ENCODE data around the gene CCDC157.

CCDC157 gene

GRCh38 chr22:30356449-30357235 is at the start of gene CCDC157, which contains the start of gene SF3A1:
Gene CCDC157, plus strand, starts transcription at chr22:30357007. Its CDS starts 8,994 bp downstream, at chr22:30366001.
Gene SF3A1, minus strand, starts transcription at chr22:30356894. Its CDS starts 102 bp downstream, at chr22:30356792.
- peak; percentile 66 to 85 (median 74) for DNase-seq (ENCODE audit: low read depth in 4 of 4, low spot score in 1 of 4)

- DNase-seq (ENCODE audit: low read depth in 4 of 4, low spot score in 1 of 4): no peak
These were observed 49.7 kb upstream of the CCDC157 start for GRCh38 chr22:30307041-30307574.

GRCh38 chr22:30308093-30308492 is 48.7 kb upstream of the CCDC157 start:
- DNase-seq (ENCODE audit: low read depth in 4 of 4, low spot score in 1 of 4): no peak

GRCh38 chr22:30308518-30309230 is 48.1 kb upstream of the CCDC157 start:
- no peak for DNase-seq (ENCODE audit: low read depth in 4 of 4, low spot score in 1 of 4)

DNA sequence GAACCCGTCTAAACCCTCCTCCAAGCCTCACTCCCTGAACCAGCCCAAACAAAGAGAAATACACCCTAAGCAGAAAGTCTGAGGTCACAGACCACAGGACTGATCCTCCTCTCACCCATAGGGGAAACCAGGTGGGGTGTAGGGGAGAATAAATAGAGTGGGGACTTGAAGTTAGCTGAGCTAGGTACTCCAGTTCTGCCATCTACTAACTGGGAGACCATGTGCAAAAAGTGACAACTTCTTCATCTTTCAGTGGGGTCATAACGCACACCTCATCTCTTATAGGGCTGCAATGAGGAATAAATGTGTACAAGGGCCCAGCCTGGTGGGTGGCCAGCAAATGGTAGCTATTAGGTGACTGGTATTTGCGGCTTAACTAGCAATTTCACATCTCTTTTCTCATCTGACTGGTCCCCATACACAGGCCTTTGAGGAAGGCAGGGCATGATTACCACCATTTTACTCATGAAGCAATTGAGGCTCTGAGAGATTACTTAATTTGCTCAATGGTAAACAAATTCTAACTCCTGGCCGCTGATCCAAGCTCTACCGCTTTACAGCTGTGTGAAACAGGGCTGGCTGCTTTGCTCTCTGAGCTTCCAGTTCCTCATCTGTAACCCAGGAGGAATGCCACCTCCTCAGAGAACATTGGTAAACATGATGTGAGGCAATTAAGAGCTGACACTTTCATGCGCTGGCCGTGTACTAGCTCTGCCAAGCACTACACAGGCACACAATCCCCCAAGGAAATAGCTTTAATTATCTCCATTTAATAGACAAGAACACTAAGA is 46.7 kb upstream of the CCDC157 start:
- DNase-seq (ENCODE audit: low read depth in 4 of 4, low spot score in 1 of 4): no peak

GRCh38 chr22:30310881-30311771 is 45.7 kb upstream of the CCDC157 start:
- no peak for DNase-seq (ENCODE audit: low read depth in 4 of 4, low spot score in 1 of 4)

- DNase-seq (ENCODE audit: low read depth in 4 of 4, low spot score in 1 of 4): no peak
These were observed 44.8 kb upstream of the CCDC157 start for GRCh38 chr22:30312053-30312452.

DNA sequence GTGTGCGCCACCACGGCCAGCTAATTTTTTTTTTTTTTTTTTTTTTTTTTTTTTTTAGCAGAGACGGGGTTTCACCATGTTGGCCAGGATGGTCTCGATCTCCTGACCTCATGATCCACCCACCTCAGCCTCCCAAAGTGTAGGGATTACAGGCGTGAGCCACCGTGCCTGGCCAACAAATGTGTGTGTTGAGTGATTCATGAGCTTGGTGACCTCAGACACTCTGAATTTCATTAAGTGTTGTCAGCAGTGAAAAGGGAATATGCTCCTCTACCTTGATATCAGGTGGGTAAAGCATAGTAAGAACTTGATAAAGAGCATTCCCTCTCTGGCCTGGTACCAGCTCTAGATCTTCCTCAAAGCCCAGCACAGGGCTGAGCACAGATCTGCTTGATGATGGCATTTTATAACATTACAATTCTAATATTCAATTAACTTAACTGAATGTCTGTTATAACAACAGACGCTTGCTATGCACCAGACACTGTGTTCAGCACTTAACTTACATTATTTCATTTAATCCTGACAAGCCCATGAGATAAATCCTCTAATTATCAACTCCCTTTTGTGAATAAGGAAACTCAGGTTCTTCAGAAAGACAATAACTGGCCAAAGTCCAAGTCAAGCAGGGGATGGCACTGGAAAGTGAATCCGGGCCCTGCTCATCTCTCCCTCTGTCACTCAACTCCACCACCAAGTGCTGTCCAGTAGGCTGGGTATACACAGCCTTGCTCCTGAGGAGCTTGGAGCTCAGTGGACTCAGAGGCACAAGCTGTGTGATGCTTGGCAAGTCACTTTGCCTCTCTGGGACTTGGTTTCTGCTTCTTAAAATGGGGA is 43.1 kb upstream of the CCDC157 start:
- no peak for DNase-seq (ENCODE audit: low read depth in 4 of 4, low spot score in 1 of 4)

DNA sequence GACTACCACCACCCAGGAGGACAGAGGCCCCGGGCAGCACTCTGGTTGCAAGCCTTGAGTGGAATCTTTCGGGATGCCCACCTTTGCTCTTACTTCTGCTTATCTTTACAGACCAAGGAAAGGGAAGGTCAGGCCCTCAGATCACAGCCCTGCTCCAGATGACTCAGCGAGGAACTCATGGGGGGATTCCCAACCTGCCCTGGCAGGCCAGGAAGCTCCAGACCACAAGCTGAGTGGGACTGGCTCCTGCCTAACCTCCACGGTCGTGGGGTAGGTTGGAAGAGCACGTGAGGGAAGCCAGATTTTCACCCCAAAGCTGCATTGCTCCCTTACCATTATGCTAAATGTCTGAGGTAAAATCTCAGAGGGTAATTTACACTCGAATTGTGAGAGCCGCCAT is 41.9 kb upstream of the CCDC157 start:
- no peak for DNase-seq (ENCODE audit: low read depth in 4 of 4, low spot score in 1 of 4)

DNA sequence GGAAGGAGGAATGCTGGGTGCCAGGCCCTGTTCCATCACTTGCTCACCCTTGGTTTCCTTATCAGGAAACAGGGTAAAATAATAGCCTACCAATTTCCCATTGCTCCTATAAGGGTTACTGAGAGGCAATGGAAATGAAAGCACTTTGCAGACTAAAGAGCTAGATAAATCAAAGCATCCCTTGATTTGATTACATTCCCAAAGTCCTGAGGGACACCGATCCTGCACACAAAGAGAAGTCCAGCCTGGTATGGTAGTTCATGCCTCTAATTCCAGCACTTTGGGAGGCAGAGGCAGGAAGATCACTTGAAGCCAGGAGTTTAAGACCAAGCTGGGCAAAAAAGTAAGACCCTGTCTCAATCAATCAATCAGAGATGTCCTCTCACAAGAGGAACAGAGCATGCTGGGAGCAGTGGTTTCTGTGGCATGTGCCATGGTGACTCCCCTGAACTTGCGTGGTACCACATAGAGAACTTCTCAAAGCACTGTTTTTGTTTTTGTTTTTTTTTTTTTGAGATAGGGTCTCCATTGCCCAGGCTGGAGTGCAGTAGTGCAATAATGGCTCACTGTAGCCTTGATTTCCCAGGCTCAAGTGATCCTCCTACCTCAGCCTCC is 40.7 kb upstream of the CCDC157 start:
- no peak for DNase-seq (ENCODE audit: low read depth in 4 of 4, low spot score in 1 of 4)

GRCh38 chr22:30317778-30318177 is 39.0 kb upstream of the CCDC157 start:
- DNase-seq (ENCODE audit: low read depth in 4 of 4, low spot score in 1 of 4): no peak

DNA sequence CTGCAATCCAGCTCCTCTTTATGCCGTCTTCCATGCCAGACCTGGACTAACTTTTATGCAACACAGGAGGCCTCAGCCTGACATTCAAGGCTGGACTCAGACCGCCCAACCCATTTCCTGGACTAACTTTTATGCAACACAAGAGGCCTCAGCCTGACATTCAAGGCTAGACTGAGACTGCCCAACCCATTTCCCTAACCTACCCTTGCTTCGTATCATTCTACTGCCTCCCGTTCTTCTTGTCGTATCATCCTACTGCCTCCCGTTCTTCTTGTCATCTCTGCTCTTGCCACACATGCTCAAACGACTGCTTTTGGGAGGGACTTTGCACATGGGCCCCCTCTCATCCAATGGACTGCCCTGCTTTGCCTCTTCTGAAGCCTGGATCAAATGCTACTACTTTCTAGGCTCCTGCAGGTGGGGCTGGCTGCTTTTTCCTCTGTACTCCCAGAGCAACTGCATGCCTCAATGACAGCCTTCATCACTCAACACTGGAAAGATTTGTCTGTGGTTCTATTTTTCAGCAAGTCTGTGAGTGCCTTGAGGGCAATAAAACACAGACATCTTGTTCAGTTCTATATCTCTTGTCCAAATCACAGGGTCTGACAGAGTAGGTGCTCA is 37.9 kb upstream of the CCDC157 start:
- DNase-seq (ENCODE audit: low read depth in 4 of 4, low spot score in 1 of 4): no peak

GRCh38 chr22:30320021-30320556 is 36.7 kb upstream of the CCDC157 start:
- no peak for DNase-seq (ENCODE audit: low read depth in 4 of 4, low spot score in 1 of 4)

- no peak for DNase-seq (ENCODE audit: low read depth in 4 of 4, low spot score in 1 of 4)
These were observed 35.3 kb upstream of the CCDC157 start for GRCh38 chr22:30321461-30321860.

- DNase-seq (ENCODE audit: low read depth in 4 of 4, low spot score in 1 of 4): no peak
These were observed 33.6 kb upstream of the CCDC157 start for GRCh38 chr22:30323246-30323645.

DNA sequence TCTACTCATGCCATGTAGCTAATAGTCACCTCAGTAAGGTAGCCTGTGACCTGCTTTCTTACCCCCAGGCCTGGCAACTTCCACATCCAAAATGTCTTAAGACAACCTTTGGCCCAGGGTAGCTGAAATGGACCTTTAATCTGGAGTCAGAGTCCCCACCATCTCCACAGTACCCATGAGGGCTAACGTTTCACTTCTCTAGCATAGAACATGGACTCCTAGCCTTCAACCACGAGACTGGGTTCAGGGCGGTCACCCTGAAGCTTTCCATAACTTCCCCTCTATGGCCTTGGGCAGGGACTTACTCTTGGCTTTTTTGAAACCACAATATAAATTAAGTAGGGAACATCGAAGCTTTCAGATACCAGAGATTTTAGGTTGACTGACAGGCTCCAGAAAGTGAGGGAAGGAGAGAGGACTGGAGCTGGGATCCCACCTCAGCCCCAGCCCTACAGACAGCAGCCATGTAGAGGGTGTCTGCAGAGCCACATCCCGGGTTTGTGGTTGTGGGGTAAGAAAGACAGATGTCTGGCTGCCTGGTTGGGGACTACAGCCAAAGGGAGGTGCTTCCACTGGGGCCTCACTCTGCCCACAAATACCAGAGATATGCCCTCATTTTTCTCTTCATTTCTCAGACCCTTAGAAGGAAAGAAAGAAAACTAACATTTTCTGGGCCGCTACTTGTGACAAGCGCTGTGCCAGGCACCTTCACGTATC is 32.6 kb upstream of the CCDC157 start:
- DNase-seq (ENCODE audit: low read depth in 4 of 4, low spot score in 1 of 4): no peak

DNA sequence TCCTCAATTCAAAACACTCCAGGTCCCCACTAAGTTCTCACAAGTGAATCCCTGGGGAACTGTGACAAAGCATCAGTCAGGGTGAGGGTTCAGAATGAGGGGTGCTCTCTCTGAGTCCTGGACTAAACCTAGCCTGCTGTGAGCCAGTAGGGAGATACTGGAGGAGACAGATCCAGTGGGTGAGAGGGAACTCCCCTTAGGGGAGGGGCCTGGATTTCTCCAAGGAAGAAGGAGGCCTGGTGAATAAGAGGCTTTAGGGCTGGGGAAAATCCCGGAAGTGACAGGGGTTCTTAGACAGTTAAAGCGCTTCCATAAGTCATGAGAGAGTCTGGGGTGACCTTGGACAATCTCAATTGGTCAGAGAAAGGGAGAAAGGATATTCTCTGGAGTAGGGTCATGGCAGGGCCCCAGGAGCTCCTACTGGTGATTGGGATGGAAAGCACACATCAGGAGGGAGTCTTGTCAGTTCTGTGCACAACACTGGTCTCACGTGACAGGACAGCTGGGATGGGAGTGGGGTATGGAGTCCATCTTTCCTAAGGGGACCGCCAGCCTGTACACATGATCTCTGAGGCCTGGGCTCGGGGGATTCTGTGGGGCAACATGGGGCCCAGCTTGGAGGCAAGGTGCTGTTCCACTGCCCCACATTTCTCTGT is 31.6 kb upstream of the CCDC157 start:
- DNase-seq (ENCODE audit: low read depth in 4 of 4, low spot score in 1 of 4): no peak
